Head of caudate nucleus (tissue), 42 donors: ENCODE results near the gene PDLIM5.
"Not testable (repeated sequence)": the region's sequence is repeated elsewhere in the genome, so short reads cannot be mapped to it uniquely, and the experiment has no call there.

Experiments used
- DNase-seq, 42 donors: peaks; one replicate each; pipeline versions ENCODE4 v3.0.0 to v3.0.0-alpha.2; 2020 to 2021; ENCODE audit warnings: mixed read lengths in 7 of 42
- intact Hi-C: fragments of 100-400 bp; cut with DNase I; formaldehyde crosslinking; loops from one replicate; pipeline ENCODE4 v1.15.0; 2022

The PDLIM5 gene

GRCh38 chr4:94479358-94480141, 27.8 kb downstream of the PDLIM5 start:
- intact Hi-C loops, result no loop called here
- DNase-seq, result no peak

GRCh38 chr4:94480362-94480951, 28.7 kb downstream of the PDLIM5 start:
- intact Hi-C loops, result no loop called here
- DNase-seq, result no peak

GRCh38 chr4:94483895-94484294, 32.2 kb downstream of the PDLIM5 start:
- intact Hi-C loops, result no loop called here
- no peak for DNase-seq

- intact Hi-C loops, result no loop called here
- no peak for DNase-seq
Measured at GRCh38 chr4:94484818-94485217, 33.1 kb downstream of the PDLIM5 start.

- intact Hi-C loops, result no loop called here
- no peak for DNase-seq
Measured at GRCh38 chr4:94486372-94486801, 34.6 kb downstream of the PDLIM5 start.

GRCh38 chr4:94488670-94489069, 36.9 kb downstream of the PDLIM5 start:
- intact Hi-C loops, result no loop called here
- DNase-seq, result no peak

GRCh38 chr4:94489098-94489497, 37.4 kb downstream of the PDLIM5 start:
- DNase-seq, result no peak
- intact Hi-C loops, result no loop called here

GRCh38 chr4:94490437-94490836, 38.7 kb downstream of the PDLIM5 start:
- intact Hi-C loops, result no loop called here
- DNase-seq, result no peak

- intact Hi-C loops, result no loop called here
- no peak for DNase-seq
Measured at GRCh38 chr4:94491322-94491721, 39.6 kb downstream of the PDLIM5 start.

GRCh38 chr4:94495408-94495807, 43.7 kb downstream of the PDLIM5 start:
- intact Hi-C loops, result no loop called here
- DNase-seq, result no peak

GRCh38 chr4:94497690-94498089, 45.9 kb downstream of the PDLIM5 start:
- DNase-seq, result no peak
- intact Hi-C loops, result no loop called here

GRCh38 chr4:94498502-94498901, 46.8 kb downstream of the PDLIM5 start:
- intact Hi-C loops, result no loop called here

GRCh38 chr4:94500685-94501084, 48.9 kb downstream of the PDLIM5 start:
- intact Hi-C loops, result no loop called here
- DNase-seq, result no peak

More at GRCh38 chr4:94498502-94498901, 46.8 kb downstream of the PDLIM5 start:
- DNase-seq, result no peak

GRCh38 chr4:94504545-94504944, 52.8 kb downstream of the PDLIM5 start:
- intact Hi-C loops, result no loop called here
- DNase-seq, result no peak

GRCh38 chr4:94506822-94507221, 55.1 kb downstream of the PDLIM5 start:
- intact Hi-C loops, result no loop called here

GRCh38 chr4:94507281-94507680, 55.5 kb downstream of the PDLIM5 start:
- no peak for DNase-seq
- intact Hi-C loops, result no loop called here

More at GRCh38 chr4:94506822-94507221, 55.1 kb downstream of the PDLIM5 start:
- DNase-seq, result no peak

GRCh38 chr4:94507708-94508107, 56.0 kb downstream of the PDLIM5 start:
- intact Hi-C loops, result no loop called here
- peak in 17 of 42 donors; percentile 1 to 76 (median 23) for DNase-seq

GRCh38 chr4:94508296-94508695, 56.6 kb downstream of the PDLIM5 start:
- intact Hi-C loops, result no loop called here
- no peak for DNase-seq

GRCh38 chr4:94508806-94509205, 57.1 kb downstream of the PDLIM5 start:
- no peak for DNase-seq
- intact Hi-C loops, result no loop called here

- intact Hi-C loops, result no loop called here
- DNase-seq, result no peak
Measured at GRCh38 chr4:94511591-94511990, 59.8 kb downstream of the PDLIM5 start.

GRCh38 chr4:94513532-94513931, 61.8 kb downstream of the PDLIM5 start:
- intact Hi-C loops, DNase-seq: not testable (repeated sequence)
